HG03457 (cell line): ENCODE data around the gene PSMD9.

Experiments used
- ATAC-seq: cut with Tn5 transposase; IDR thresholded peaks from one replicate; pipeline ENCODE4 v1.9.1; 2021; ENCODE audit warnings: moderate number of reproducible peaks; ENCODE audit not compliant: unreplicated experiment

The PSMD9 gene

GRCh38 chr12:121949648-121950397, 61.2 kb downstream of the PSMD9 start:
- ATAC-seq = no peak

GRCh38 chr12:121953117-121953692, 64.6 kb downstream of the PSMD9 start:
- no peak for ATAC-seq

- no peak for ATAC-seq
These were observed 65.1 kb downstream of the PSMD9 start for GRCh38 chr12:121953695-121954094.

GRCh38 chr12:121955258-121956237, 67.0 kb downstream of the PSMD9 start:
- no peak for ATAC-seq

- ATAC-seq = no peak
These were observed 69.4 kb downstream of the PSMD9 start for GRCh38 chr12:121957861-121958515.

- ATAC-seq = no peak
These were observed 70.1 kb downstream of the PSMD9 start for GRCh38 chr12:121958541-121959240.

- no peak for ATAC-seq
These were observed 72.0 kb downstream of the PSMD9 start for GRCh38 chr12:121960541-121960940.

GRCh38 chr12:121961195-121961879, 72.7 kb downstream of the PSMD9 start:
- ATAC-seq = no peak

- no peak for ATAC-seq
These were observed 74.9 kb downstream of the PSMD9 start for GRCh38 chr12:121963341-121964018.

GRCh38 chr12:121964813-121965643, 76.4 kb downstream of the PSMD9 start:
- no peak for ATAC-seq

GRCh38 chr12:121966959-121967358, 78.4 kb downstream of the PSMD9 start:
- ATAC-seq = no peak
